Neural cell (in vitro differentiated cells): ENCODE data around the gene ARPC4.

Experiments
- EP300 ChIP-seq: fragments of 450-650 bp; conservative IDR thresholded peaks from 2 replicates; pipeline ENCODE4 v1.6.1; 2014; ENCODE audit warnings: antibody characterized with exemption, mild to moderate bottlenecking, moderate library complexity; ENCODE audit not compliant: poor library complexity, severe bottlenecking
- MXI1 ChIP-seq: fragments of 450-650 bp; conservative IDR thresholded peaks from 2 replicates; pipeline ENCODE4 v1.6.1; 2014; ENCODE audit warnings: antibody characterized with exemption, mild to moderate bottlenecking; ENCODE audit not compliant: poor library complexity, severe bottlenecking
- POLR2AphosphoS5 ChIP-seq: IDR thresholded peaks from 2 replicates; pipeline ENCODE4 v1.6.1; 2012
- REST ChIP-seq: IDR thresholded peaks from 2 replicates; pipeline ENCODE4 v1.6.1; 2012; ENCODE audit warnings: borderline replicate concordance
- TAF1 ChIP-seq: IDR thresholded peaks from 2 replicates; pipeline ENCODE4 v1.6.1; 2012; ENCODE audit warnings: low read depth
- TF ChIP-seq, protein P1 (sequence below): fragments of 450-650 bp; IDR thresholded peaks from 2 replicates; pipeline ENCODE4 v1.5.1; 2014; ENCODE audit warnings: antibody characterized with exemption, mild to moderate bottlenecking, moderate library complexity; ENCODE audit not compliant: poor library complexity, severe bottlenecking

- TF ChIP-seq POLR2AphosphoS5 (no peak), EP300 (no peak), REST (no peak), TAF1 (no peak), MXI1 (no peak)
- TF ChIP-seq, protein P1, sequence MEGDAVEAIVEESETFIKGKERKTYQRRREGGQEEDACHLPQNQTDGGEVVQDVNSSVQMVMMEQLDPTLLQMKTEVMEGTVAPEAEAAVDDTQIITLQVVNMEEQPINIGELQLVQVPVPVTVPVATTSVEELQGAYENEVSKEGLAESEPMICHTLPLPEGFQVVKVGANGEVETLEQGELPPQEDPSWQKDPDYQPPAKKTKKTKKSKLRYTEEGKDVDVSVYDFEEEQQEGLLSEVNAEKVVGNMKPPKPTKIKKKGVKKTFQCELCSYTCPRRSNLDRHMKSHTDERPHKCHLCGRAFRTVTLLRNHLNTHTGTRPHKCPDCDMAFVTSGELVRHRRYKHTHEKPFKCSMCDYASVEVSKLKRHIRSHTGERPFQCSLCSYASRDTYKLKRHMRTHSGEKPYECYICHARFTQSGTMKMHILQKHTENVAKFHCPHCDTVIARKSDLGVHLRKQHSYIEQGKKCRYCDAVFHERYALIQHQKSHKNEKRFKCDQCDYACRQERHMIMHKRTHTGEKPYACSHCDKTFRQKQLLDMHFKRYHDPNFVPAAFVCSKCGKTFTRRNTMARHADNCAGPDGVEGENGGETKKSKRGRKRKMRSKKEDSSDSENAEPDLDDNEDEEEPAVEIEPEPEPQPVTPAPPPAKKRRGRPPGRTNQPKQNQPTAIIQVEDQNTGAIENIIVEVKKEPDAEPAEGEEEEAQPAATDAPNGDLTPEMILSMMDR = no peak
Measured at GRCh38 chr3:9808345-9809037, 15.6 kb downstream of the ARPC4 start.
